GM21360 (cell line): ENCODE results near the gene KCNQ1OT1.

Experiments used
- ATAC-seq: cut with Tn5 transposase; IDR thresholded peaks from one replicate; pipeline ENCODE4 v1.9.1; 2021; ENCODE audit warnings: mild to moderate bottlenecking, moderate library complexity; ENCODE audit not compliant: unreplicated experiment

Gene KCNQ1OT1

GRCh38 chr11:2669634-2670469 is 29.9 kb downstream of the KCNQ1OT1 start:
- ATAC-seq, result no peak

DNA sequence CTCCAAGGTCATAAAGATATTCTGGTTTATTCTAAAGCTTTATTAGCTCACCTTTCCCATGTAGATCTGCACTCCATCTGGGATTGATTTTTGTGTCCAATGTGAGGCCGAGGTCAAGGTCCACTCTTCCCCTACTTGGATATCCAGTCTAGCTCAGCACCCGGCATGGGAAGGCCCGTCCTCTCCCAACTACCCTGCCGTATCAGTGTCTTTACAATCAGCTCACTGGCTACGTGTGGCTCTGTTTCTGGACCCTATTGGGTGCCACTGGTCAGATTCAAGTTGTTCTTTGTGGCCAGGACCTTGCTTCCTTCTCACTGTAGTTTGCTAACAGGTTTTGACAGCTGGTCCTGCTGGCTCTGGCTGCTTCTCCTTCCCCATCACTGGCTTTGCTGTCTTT is 30.9 kb downstream of the KCNQ1OT1 start:
- ATAC-seq, result no peak

- ATAC-seq, result no peak
These were observed 31.9 kb downstream of the KCNQ1OT1 start for GRCh38 chr11:2667940-2668339.

DNA sequence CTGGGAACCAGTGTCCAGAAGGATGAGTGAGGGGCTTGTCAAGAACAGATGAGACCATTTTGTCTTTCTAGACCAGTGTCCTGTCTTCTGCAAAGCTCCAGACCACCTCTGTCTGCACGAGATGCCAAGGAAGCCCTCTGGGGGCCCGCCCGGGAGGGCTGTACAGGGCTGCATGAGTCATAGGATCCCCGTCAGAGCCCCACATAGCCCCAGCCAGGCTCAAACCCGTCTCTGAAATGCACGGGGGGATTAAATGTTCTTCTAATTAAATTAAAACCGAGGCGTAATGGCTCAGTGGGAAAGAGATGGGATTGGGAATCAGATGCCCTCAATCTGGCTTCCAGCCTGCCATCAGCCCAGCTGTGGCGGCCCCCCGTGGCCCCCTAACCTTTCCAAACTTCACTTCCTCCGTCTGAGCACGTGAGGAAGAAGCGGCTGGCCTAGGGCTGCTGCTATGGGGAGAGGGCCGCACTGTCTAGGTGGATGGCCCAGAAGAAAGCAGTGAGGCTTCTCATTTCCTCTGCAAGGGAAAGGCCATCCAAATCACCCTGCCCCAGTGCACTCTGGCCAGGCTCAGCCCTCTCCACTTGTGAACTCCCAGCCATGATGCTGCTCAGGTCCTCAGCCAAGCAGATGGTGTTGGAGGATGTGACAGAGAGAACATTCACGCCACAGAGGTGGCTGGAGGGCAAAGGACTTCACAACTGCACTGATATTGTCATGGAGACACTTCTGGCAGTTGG is 32.8 kb downstream of the KCNQ1OT1 start:
- ATAC-seq, result no peak

DNA sequence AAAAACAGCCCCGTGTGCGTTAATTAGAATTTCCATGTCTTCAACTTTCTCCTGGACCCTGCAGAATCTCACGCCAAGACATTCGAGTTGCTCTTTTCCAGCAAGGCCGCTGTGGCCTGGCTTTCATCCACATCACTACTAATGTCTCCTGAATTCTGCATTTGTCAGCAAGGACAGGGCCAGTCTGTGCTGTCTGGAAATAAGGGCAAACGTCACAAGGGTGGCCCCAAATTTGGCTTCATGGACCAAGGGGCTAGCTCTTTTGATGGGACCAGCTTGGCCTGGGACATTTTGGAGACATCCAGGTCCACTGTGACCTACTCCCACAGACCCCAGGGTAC is 33.4 kb downstream of the KCNQ1OT1 start:
- no peak for ATAC-seq

- ATAC-seq, result no peak
These were observed 34.0 kb downstream of the KCNQ1OT1 start for GRCh38 chr11:2665526-2666400.

DNA sequence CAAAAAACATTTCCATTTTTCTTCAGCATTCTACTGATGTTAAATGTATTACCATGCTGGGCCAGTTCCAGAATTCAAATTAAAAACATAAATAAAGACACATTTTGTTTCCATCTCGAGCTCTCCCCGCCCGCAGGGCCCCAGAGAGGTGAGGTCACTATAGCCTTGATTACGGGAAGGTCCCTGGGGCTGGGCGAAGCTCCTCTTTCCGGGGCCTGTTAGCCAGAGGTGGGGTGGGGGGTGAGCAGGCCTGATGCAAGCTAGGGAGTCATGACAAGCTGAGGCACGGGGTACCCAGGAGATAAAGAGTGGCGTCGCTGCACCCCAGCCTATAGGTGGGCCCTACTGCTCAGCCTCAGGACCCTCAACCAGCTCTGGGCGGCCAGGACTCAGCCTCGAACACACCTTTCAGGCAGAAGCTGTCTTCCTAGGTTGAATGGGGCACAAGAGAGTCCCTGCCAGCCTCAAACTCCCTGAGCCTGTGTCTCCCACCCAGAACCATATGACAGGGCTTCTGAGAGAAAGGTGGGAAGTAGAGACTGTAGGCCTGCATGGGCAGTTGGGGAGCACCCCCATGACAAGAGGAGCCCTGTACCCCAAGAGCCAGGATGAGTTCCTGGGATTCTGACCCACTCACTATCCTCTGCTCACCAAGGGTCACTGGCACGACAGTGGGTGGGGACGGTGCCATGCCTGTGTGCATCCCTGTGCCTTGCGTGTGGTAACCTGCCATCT is 34.8 kb downstream of the KCNQ1OT1 start:
- ATAC-seq, result no peak

GRCh38 chr11:2664376-2664775 is 35.4 kb downstream of the KCNQ1OT1 start:
- ATAC-seq, result no peak

GRCh38 chr11:2663915-2664314 is 35.9 kb downstream of the KCNQ1OT1 start:
- ATAC-seq, result no peak

DNA sequence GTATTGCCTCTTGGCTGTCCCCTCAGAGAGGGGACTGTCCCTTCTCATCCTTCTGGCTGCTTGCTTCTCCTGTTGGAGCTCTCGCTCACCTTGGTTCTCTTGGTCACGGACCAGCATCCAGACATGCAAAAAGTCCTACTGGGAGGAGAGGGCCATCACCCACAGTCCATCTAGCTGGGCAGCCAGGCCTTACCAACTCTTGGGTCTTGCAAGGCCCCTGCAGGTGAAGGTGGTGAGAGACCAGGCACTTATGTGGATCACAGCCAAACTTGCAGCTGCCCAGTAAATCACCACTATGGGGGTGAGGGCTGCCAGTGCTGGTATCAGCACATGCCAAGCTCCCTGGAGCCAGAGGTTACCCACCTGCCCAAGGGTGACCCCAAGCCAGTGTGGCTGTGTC is 36.3 kb downstream of the KCNQ1OT1 start:
- ATAC-seq, result no peak

DNA sequence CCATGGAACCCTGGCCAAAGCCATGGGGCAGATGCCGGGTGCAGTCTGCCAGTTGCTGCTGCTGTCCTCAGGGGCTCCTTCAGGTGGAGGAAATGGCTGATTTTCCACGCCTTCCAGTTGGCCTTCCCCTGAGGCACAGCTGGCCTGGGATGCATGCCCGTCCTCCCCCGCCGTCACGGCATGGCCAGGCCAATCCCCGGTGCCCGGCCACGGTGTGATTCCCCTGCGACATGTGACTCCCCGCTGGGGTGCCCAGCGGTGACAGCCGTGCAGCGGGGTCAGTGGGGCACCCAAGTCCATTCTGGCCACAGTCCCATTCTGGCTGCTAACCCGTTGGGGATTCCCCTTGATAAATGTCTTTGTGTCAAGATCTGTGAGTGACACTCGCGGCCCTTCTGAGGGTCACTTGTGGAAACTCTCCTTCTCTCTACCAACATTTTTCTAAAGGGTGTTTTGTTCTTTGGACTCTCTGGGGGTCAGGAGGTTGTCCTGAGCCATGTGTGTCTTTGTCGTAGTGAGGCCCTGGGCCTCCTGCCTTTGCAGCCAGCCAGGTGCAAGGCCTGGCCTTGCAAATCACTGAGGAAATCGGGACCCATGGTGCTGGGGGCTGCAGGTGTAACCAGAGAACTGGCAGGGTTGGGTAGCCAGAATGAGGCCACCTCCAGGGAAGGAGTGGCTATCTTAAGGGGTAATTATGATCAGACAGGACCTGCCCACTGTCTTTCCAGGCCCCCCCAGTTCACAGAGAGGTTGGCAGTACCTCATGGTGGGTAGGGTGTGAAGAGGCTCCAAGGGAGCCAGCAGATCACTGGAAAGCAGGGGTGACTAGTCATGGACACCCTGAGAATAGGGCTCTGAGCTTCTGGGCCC is 37.1 kb downstream of the KCNQ1OT1 start:
- ATAC-seq, result no peak

DNA sequence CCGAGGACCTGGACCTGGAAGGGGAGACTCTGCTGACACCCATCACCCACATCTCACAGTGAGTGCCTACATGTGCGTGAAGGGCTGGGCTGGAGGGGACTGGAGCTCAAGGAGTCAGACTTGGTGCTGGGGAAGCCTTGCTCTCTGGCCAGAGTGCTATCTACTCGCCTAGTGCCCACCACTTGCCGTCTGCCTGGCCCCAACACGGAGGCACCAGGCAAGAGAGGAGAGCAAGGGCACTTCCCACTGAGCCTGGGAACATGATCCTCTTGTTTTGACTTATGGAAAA is 37.8 kb downstream of the KCNQ1OT1 start:
- ATAC-seq, result no peak

DNA sequence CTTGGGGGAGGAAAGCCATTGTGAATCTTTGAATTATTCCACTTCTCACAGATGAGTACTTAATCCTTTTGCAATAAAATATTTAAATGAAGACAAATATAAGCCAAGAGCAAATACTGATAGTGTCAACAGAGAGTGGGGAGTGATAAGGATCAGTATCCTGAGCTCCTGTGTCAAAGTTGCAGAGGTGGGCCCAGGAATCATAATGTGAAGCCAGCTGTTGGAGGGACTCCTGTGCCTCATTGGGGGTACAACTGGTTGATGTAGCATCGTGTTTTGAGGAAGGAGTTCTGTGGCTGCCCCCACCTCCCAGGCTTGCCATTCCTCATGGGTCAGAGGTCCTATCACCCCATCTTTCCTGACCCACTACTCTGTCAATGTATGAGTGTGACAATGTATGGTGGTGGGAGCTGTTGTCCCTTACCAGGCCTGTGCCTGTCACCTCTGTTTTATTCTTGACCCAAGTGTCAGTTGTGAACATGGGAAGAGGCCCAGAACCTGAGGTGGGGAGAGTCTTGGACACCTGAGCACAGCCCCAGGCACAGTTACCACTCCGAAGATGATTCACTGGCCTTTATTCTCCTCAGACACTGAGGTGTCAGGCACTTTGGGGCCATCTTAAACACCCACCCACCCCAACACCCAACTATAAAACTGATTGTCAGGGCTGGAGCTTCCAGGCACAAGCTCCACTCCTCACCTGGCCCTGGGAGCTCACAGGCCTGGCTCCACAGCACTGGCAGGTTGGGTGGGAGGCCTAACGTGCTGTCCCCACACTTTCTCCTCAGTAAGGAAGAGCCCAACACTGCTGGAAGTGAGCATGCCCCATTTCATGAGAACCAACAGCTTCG is 38.4 kb downstream of the KCNQ1OT1 start:
- no peak for ATAC-seq

DNA sequence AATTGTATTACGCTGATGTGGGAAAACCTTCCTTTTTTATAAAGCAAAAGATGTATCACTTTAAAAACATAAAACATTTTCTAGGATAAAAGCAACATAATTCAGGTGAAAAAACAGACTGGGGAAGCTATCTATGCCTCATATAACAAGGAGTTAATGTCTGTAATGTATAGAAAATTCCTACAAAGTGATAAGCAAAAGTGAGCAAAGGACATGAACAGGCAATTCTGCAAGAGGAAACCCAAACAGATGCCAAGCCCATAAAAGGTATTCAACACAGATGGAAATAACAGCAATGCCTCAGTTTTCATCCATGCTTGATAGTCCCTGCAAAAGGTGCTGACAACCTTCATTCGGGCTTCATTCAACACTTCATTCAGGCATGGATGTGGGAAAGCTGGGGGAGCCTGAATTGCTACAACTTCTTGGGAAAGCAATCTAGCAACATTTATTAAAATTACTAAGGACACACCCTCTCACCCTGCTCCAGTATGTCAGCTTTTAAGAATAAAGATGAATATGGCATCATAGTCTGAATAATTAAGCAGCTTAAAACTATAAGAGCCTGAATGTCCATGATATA is 39.3 kb downstream of the KCNQ1OT1 start:
- ATAC-seq, result no peak

DNA sequence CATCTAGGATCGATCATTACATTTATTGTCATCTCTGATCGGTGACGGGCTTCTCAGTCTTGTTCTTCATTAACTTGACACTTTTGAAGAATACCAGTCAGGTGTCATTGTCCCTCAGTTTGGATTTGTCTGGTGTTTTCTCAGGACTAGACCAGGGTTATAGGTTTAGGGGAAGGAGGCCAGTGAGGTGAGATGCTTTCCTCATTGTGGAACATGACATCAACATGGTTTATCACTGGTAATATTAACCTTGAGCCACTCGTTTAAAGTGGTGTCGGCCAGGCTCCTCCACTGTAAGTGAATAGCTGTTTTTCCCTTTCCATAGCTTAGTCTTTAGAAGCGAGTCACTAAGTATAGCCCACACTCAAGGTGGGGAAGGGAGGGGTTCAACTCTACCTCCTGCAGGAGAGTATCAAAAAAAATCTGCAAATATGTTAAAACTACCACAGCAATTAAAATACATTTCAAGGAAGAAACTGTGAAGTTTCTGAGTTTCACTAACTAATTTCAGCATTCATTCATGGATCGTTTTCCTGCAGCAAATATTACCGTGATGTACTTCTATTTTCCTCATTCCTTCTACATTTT is 42.0 kb downstream of the KCNQ1OT1 start:
- no peak for ATAC-seq

GRCh38 chr11:2656859-2657258 is 42.9 kb downstream of the KCNQ1OT1 start:
- ATAC-seq, result no peak

- ATAC-seq, result no peak
These were observed 43.8 kb downstream of the KCNQ1OT1 start for GRCh38 chr11:2655834-2656622.
